ENCODE measurements around the gene CAMKK1.

Gene CAMKK1

DNA sequence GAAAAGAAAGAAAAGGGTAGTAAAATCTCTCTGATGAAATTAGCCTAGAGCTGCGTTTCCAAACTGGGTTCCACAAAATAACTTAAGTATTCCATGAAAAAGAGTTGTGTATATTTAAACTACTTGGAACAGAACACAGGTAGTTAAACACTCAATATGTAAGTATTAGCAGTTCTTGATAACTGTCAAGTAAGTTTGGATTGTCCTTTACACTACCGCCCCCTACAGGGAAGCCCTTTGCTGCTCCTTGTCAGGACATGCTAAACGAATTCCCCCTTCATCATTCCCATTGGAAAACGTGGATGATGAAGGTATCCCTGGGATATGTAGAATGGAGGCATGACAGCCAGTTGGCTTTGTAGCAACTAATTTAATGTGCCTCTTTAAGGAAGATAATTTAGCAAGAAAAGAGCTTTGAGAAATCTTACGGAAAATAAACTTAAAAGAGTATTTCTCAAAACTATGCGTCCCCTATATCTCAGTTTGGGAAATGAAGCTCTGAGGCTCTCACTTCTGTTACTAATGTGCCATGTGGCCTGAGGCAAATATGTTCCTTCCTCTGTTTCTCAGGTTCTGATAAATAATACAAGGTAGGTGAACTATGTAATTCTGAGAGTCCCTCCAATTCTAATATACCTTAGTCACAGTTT lies 65.6 kb downstream of the CAMKK1 start:
- ChIA-PET CTCF (interaction anchor here (0.7 to 10.8 kb wide), 26 partner anchors 11 to 183 kb away, joined by 3 to 500 read pairs (median 5); partner anchors contain the start of genes HASPIN, NCBP3 and P2RX5), POLR2A (no interaction called here)
- TF ChIP-seq, protein P1, sequence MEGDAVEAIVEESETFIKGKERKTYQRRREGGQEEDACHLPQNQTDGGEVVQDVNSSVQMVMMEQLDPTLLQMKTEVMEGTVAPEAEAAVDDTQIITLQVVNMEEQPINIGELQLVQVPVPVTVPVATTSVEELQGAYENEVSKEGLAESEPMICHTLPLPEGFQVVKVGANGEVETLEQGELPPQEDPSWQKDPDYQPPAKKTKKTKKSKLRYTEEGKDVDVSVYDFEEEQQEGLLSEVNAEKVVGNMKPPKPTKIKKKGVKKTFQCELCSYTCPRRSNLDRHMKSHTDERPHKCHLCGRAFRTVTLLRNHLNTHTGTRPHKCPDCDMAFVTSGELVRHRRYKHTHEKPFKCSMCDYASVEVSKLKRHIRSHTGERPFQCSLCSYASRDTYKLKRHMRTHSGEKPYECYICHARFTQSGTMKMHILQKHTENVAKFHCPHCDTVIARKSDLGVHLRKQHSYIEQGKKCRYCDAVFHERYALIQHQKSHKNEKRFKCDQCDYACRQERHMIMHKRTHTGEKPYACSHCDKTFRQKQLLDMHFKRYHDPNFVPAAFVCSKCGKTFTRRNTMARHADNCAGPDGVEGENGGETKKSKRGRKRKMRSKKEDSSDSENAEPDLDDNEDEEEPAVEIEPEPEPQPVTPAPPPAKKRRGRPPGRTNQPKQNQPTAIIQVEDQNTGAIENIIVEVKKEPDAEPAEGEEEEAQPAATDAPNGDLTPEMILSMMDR (IDR thresholded peaks at IDR 0.05; ENCODE audit: insufficient read depth, low read length, missing control alignments) = peak; percentile 66
- H3K4me3 ChIP-seq (ENCODE audit: low read depth, low read length) = no peak overlapping the region
- no peak for DNase-seq (ENCODE audit: low read depth, low spot score)

DNA sequence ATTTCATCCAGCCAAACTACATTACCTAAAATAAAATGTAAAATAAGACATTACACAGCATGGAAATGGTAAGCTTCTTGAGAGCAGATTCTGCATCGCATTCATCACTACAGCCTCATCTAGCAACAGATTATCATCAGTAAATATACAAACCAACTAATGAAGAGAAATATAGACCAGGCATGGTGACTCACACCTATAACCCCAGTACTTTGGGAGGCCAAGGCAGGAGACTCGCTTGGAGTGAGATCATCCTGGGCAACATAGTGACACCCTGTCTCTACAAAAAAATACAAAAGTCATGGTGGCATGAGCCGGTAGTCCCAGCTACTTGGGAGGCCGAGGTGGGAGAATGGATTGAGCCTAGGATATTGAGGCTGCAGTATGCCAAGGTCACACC lies 66.7 kb downstream of the CAMKK1 start:
- TF ChIP-seq, protein P1 (IDR thresholded peaks at IDR 0.05; ENCODE audit: insufficient read depth, low read length, missing control alignments) = no peak
- ChIA-PET POLR2A (interaction anchor here (1.5 kb wide), 1 partner anchor 89 kb away, joined by 6 read pairs; no protein-coding TSS in a partner anchor), CTCF (interaction anchor here (0.7 to 10.8 kb wide), 13 partner anchors 8 to 184 kb away, joined by 3 to 500 read pairs (median 6); partner anchors contain the start of gene NCBP3)

DNA sequence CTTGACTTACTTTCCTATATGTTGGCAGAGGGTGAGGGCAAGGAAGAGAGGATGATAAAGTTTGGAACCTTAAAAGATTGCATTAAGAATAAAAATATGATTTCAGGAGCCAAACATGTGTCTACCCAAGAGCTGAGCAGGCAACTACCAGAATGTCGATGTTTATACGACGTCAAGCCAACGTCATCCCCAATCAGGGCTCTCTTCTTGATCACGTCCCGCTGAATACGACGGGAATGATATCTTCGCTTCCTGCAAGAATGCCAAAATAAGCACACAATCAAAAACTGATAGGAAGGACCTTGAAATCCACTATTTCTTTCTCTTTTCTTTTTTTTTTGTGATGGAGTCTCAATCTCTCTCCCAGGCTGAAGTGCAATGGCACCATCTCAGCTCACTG lies 71.8 kb downstream of the CAMKK1 start:
- CTCF ChIA-PET = interaction anchor here (1.1 to 10.8 kb wide), 3 partner anchors 22 to 86 kb away, joined by 5 to 500 read pairs (median 8); partner anchors contain the start of gene NCBP3
- TF ChIP-seq, protein P1 (IDR thresholded peaks at IDR 0.05; ENCODE audit: insufficient read depth, low read length, missing control alignments) = no peak

More for the DNA sequence above, 66.7 kb downstream of the CAMKK1 start:
- no peak for DNase-seq (ENCODE audit: low read depth, low spot score)
- no peak overlapping the region for H3K4me3 ChIP-seq (ENCODE audit: low read depth, low read length)

GRCh38 chr17:3818786-3819185 lies 74.1 kb downstream of the CAMKK1 start:
- CTCF ChIA-PET = interaction anchor here (0.8 to 16.8 kb wide), 2 partner anchors 10 to 82 kb away, joined by 3 to 189 read pairs; no protein-coding TSS in a partner anchor
- POLR2A ChIA-PET = no interaction called here
- TF ChIP-seq, protein P1 (IDR thresholded peaks at IDR 0.05; ENCODE audit: insufficient read depth, low read length, missing control alignments) = no peak
- DNase-seq (ENCODE audit: low read depth, low spot score) = no peak
- no peak overlapping the region for H3K4me3 ChIP-seq (ENCODE audit: low read depth, low read length)

More for the DNA sequence above, 71.8 kb downstream of the CAMKK1 start:
- no peak overlapping the region for H3K4me3 ChIP-seq (ENCODE audit: low read depth, low read length)
- DNase-seq (ENCODE audit: low read depth, low spot score) = no peak
- POLR2A ChIA-PET = no interaction called here

DNA sequence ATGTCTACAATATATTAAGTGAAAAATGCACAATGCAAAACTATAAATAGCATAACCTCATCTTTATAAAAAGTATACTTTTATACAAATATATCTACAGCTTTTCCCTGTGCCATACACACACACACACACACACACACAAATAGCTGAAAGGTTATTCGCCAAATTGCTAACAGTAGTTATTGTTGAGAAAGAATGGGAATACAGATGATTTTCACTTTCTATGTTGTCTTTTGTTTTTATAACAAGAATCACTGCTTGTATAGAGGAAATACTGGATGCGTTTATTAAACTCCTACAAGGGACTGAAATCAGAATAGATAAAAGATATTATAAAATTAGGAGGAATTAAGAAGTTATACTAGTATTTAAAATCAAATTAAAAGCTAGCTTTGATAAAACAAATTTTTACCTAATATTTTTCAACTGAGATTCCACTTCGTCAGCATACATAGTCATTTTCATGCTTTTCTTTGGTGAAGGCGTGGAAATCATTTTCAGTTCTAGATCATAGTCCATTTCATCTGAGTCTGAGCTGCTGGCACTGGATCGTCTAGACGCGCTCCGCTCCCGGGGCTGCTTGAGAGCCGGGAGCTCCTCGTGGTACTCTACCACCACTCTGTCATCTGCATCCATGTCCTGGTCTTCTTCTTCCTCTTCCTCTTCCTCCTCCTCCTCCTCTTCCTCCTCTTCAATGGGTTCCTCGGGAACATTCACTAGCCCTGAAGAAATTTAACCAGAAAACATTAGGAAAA lies 74.8 kb downstream of the CAMKK1 start:
- H3K4me3 ChIP-seq (ENCODE audit: low read depth, low read length) = no peak overlapping the region
- POLR2A ChIA-PET = no interaction called here
- TF ChIP-seq, protein P1 (IDR thresholded peaks at IDR 0.05; ENCODE audit: insufficient read depth, low read length, missing control alignments) = no peak
- DNase-seq (ENCODE audit: low read depth, low spot score) = no peak
- CTCF ChIA-PET = interaction anchor here (0.8 to 16.8 kb wide), 6 partner anchors 10 to 96 kb away, joined by 3 to 189 read pairs (median 4); no protein-coding TSS in a partner anchor

GRCh38 chr17:3815925-3816324 lies 76.9 kb downstream of the CAMKK1 start:
- TF ChIP-seq, protein P1 (IDR thresholded peaks at IDR 0.05; ENCODE audit: insufficient read depth, low read length, missing control alignments) = no peak
- CTCF ChIA-PET = interaction anchor here (0.5 to 16.8 kb wide), 6 partner anchors 9 to 79 kb away, joined by 3 to 189 read pairs (median 4); partner anchors contain the start of gene NCBP3
- no peak for DNase-seq (ENCODE audit: low read depth, low spot score)
- POLR2A ChIA-PET = no interaction called here
- H3K4me3 ChIP-seq (ENCODE audit: low read depth, low read length) = no peak overlapping the region

Measured in AG04449 (cell line).